ENCODE measurements around the gene SSTR5. TPM values are rescaled to one million over a fixed set of nuclear protein-coding genes. Genes with fewer than 3 reads are reported as not detected.

SSTR5 gene
- total and polyA plus RNA-seq, 4 experiments from 2014 or later = not detected

DNA sequence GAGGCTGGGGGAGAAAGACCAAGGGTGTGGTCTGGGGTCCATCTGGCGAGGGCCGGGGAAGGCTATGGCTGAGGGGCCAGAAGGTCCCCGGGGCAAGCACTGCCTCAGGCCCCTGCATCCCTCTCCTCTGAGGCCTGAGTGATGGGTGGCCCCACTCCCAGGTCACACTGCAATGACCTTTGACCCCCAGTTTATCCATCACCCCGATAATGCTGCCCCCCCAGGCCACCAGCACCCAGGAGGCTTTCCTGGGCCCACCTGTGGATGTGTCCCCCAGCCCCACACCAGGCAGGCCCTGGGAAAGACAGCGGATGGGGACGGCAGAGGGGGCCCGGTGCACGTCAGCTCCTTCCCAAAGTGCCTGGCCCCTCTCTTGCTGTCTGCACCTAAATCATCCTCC is 57.8 kb downstream of the SSTR5 start:
- Mint-ChIP-seq H3K27me3 (no peaks in the 10 kb centered on the region), H3K4me1 (no peaks in the 10 kb centered on the region), H3K27ac (no peak overlapping the region), H3K4me3 (no peak overlapping the region), H3K9me3 (no peaks in the 10 kb centered on the region), H3K36me3 (no peaks in the 10 kb centered on the region)
- Histone ChIP-seq H3K27ac (ENCODE audit: low read depth, low read length) (no peak overlapping the region), H3K9me3 (ENCODE audit: control insufficient read depth in 1 of 2, low read length in 2 of 2) (no peaks in the 10 kb centered on the region), H3K27me3 (ENCODE audit: insufficient read depth, low read length) (no peaks in the 10 kb centered on the region), H3K36me3 (ENCODE audit: insufficient read depth, low read length) (no peaks in the 10 kb centered on the region), H3K4me1 (ENCODE audit: insufficient read depth, low read length) (no peaks in the 10 kb centered on the region), H3K4me3 (ENCODE audit: low read length in 2 of 2) (no peak overlapping the region)
- DNase-seq = no peak
- ChIA-PET CTCF (ENCODE audit: partially characterized antibody) (no interaction called here), POLR2A (ENCODE audit: partially characterized antibody) (no interaction called here)
- intact Hi-C loops (cut with micrococcal nuclease) = no loop called here

Other genes starting within 250 kb of the SSTR5 start
- 10 to 100 TPM; 50.0 to 59.7 TPM for gene LMF1, start 101.8 kb upstream of the SSTR5 start, total RNA-seq
- 10 to 100 TPM in 1 of 2 donors, 1 to 10 TPM in 1; 8.5 to 15.2 TPM for gene LMF1, start 101.8 kb upstream of the SSTR5 start, polyA plus RNA-seq
- 1 to 10 TPM; 3.1 to 3.4 TPM for gene SOX8, start 91.0 kb upstream of the SSTR5 start, total RNA-seq
- 1 to 10 TPM in 1 of 2 donors, under 1 TPM in 1; 0.47 to 1.6 TPM for gene SOX8, start 91.0 kb upstream of the SSTR5 start, polyA plus RNA-seq
- not detected for gene C1QTNF8, start 23.5 kb downstream of the SSTR5 start, total RNA-seq
- gene C1QTNF8, start 23.5 kb downstream of the SSTR5 start, polyA plus RNA-seq = not detected
- 1 to 10 TPM; 2.0 to 2.1 TPM for gene CACNA1H, start 80.4 kb downstream of the SSTR5 start, total RNA-seq
- gene CACNA1H, start 80.4 kb downstream of the SSTR5 start, polyA plus RNA-seq = under 1 TPM; 0.48 to 0.99 TPM
- gene TPSG1, start 152.5 kb downstream of the SSTR5 start, total RNA-seq = not detected
- not detected for gene TPSG1, start 152.5 kb downstream of the SSTR5 start, polyA plus RNA-seq
- gene TPSB2, start 157.4 kb downstream of the SSTR5 start, total RNA-seq = not detected
- not detected for gene TPSB2, start 157.4 kb downstream of the SSTR5 start, polyA plus RNA-seq
- gene TPSAB1, start 168.0 kb downstream of the SSTR5 start, total RNA-seq = not detected
- not detected for gene TPSAB1, start 168.0 kb downstream of the SSTR5 start, polyA plus RNA-seq
- gene TPSD1, start 183.3 kb downstream of the SSTR5 start, total RNA-seq = not detected
- not detected for gene TPSD1, start 183.3 kb downstream of the SSTR5 start, polyA plus RNA-seq
- gene UBE2I, start 236.9 kb downstream of the SSTR5 start, total RNA-seq = 100 to 1,000 TPM; 170 to 177 TPM
- 100 to 1,000 TPM; 100 to 106 TPM for gene UBE2I, start 236.9 kb downstream of the SSTR5 start, polyA plus RNA-seq

Measured in CD4-positive, alpha-beta memory T cell (primary cell).